Cardiac fibroblast (primary cell): ENCODE results near the gene SIGLEC9.

ENCODE experiments used
- DNase-seq, 2 donors: peaks; one replicate each; pipeline versions ENCODE4 v3.0.0 to v3.0.0-alpha.2; 2010; ENCODE audit warnings: low read depth in 2 of 2
- H3K4me3 ChIP-seq, 2 donors: replicated peaks in 1 of 2; 1 replicate in 1 of 2; 2 replicates in 1 of 2; pipeline ENCODE4 v1.5.1; 2011; ENCODE audit warnings: low read depth in 2 of 2, low read length in 2 of 2, mild to moderate bottlenecking in 2 of 2, moderate library complexity in 1 of 2
- CTCF ChIP-seq: IDR thresholded peaks from one replicate; pipeline ENCODE4 v1.5.1; 2011; ENCODE audit warnings: low read depth, mild to moderate bottlenecking, low read length, inconsistent platforms

The SIGLEC9 gene

DNA sequence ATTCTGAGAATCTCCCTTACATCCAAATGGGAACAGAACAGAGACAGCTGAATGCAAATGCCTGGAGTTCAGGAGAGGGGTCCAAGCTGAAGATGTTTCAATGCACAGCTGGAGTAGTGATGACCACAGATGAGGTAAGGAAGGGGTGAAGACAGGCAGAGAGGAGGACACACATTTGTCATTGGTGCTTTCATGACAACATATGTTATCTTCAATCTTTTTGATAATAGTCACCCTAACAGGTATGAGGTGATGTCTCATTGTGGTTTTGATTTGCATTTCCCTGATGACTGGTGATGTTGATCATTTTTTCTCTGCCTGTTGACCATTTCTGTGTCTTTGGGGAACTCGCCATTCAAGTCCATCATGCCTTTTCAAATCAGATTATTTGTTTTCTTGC is 36.6 kb downstream of the SIGLEC9 start:
- DNase-seq = no peak
- no peak for TF ChIP-seq CTCF

DNA sequence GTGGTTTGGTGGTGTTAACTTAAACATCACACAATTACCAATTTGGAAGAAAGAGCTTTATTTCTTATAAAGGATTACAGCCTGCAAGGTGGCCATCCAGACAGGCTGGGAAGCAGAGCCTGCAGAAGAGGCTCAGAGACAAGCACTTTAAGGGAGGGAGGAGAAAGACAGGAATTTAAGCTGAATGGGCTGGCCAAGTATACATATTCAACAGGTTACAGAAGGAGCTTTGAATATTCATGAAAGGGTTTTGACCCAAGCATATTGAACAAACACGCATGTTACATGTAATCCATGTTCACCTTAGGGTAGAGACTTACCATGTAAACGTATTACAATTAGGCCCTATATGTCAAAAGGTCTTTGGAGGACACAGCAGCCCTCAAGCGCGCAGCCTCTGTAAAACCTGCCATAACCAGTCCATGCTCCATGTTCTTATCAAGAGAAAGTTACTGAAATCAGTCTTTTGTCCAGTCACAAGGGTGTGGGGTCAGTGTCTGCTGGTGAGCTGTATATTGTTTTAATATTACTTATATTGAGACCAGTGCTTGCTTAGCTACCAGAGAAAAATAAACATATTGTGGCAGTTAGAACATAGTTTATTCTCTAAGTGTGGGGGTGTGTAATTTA is 37.3 kb downstream of the SIGLEC9 start:
- no peak overlapping the region for H3K4me3 ChIP-seq
- no peak for TF ChIP-seq CTCF
- no peak for DNase-seq

More for the DNA sequence above, 36.6 kb downstream of the SIGLEC9 start:
- no peak overlapping the region for H3K4me3 ChIP-seq

DNA sequence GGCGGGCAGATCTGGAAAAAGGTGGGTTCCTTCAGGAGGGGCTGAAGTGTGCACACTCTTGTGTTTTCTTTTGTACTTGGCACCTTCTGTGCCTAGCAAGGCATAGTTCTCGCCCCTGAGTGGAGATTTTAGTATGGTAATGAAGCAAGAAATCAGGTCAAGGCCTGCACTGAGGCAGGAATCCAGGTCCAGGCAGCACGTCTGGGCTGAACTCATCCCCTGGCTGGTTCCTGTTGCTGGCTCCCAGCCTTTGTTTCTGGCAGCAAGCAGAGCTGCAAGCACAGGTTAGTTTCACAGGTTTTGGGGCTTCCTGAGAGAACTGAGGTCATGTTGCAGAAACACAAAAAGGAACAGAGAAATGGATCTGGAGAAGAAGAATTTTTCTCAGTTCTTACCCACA is 38.6 kb downstream of the SIGLEC9 start:
- TF ChIP-seq CTCF = no peak
- H3K4me3 ChIP-seq = no peak overlapping the region
- DNase-seq = no peak

DNA sequence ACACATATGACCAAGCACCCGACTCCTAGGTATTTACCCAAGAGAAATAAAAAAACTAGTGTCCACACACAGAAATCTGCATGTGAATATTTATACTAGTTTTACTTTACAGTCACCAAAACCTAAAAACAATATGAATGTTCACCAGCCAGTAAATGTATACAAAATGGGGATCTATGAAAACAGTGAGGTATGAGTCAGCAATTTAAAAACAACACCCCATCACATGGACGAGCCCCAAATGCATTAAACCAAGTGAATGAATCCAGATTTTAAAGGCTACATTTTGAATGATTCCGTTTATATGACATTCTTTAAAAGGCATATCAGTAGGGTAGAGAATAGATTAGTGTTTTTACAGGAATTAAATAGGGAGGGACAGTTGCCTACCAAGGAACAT is 39.5 kb downstream of the SIGLEC9 start:
- DNase-seq = no peak
- TF ChIP-seq CTCF = no peak

DNA sequence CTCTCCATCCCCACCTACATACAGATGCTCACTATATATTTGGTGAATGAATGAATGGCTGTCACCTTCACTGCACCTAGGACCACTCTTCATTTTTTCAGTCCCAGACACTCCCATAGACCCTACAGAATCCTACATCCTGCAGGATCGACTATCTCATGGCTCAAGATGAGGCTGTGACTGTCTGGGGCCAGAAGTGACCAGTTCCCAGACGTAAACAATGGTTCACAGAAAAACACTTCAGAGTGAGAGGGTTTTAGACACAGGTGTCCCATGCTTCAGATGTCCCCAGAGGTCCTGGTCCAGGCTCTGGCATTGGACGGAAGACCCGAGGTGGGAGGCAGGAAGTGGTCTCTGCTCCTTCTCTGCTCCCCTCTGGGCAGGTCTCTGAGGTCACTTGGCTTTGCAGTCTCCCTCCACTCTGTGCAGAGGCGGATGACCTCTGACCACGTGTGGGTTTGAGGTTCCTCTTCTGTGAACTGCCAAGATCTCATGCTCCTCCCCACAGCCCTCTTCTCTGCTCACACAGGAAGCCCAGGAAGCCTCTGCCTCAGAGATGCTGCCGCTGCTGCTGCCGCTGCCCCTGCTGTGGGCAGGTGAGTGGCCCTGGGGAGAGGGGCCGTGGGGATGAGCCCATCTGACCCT is 42.3 kb downstream of the SIGLEC9 start:
- H3K4me3 ChIP-seq = no peak overlapping the region
- no peak for TF ChIP-seq CTCF
- DNase-seq = no peak

More for the DNA sequence above, 39.5 kb downstream of the SIGLEC9 start:
- no peak overlapping the region for H3K4me3 ChIP-seq

DNA sequence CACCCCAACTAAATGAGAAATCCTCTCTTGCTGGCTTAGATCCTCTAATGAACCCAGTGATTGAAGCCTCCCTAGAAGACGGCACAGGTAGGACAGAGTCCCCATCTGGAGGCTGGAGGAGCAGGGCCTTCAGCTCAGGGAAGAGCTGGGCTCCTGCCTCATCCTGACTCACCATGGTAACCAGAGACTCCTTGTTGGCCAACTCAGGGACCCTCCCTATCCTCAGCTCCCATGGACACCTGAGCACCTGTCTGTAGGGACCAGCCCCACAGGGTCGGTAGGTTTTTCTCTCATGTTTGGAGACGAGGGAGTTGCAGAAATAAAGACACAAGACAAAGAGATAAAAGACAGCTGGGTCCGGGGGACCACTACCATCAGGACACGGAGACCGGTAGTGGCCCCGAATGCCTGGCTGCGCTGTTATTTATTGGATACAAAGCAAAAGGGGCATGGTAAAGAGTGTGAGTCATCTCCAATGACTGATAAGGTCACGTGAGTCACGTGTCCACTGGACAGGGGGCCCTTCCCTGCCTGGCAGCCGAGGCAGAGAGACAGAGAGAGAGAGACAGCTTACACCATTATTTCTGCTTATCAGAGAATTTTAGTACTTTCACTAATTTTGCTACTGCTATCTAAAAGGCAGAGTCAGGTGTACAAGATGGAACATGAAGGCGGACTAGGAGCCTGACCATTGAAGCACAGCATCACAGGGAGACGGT is 44.0 kb downstream of the SIGLEC9 start:
- no peak for DNase-seq
- TF ChIP-seq CTCF = no peak
- H3K4me3 ChIP-seq = no peak overlapping the region
